Measurements from ENCODE around the gene LMAN2. TPM values are rescaled to one million over a fixed set of nuclear protein-coding genes. Genes with fewer than 3 reads are reported as not detected.
"Not testable (repeated sequence)": the region's sequence is repeated elsewhere in the genome, so short reads cannot be mapped to it uniquely, and the experiment has no call there.

Gene LMAN2
- polyA plus RNA-seq, 3 donors = 128 to 136 (median 131) TPM

DNA sequence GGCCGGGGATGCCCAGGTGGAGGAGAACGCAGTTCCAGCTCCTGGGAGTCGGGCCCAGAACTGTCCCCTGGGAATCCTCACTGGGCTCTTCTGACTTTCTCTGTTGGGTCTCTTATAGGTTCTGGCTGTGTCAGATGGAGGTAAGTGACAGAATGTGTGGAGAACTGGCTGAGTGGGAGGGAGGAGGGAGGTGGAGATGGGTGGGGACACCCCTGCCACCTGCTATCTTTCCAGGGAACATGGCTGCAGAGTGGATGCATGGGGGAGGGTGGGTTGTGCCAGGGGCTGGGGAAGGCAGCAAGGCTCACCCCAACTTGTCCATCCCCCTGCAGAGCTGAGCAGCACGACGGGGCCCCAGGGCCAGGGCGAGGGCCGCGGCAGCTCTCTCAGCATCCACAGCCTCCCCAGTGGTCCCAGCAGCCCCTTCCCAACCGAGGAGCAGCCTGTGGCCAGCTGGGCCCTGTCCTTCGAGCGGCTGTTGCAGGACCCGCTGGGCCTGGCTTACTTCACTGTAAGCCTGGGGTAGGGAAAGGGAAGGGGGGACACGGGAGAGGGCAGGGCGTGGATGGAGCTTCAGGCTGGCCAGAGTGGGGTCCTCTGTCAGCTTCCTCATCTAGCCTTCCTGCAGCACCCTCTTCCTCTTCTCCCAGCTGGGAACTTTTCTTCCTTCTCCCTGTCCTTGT is 14.5 kb upstream of the LMAN2 start:
- DNase-seq (ENCODE audit: low read depth in 3 of 3, low spot score in 2 of 3) = no peak

GRCh38 chr5:177364159-177364962 is 12.9 kb upstream of the LMAN2 start:
- DNase-seq (ENCODE audit: low read depth in 3 of 3, low spot score in 2 of 3) = no peak

- no peak for DNase-seq (ENCODE audit: low read depth in 3 of 3, low spot score in 2 of 3)
Measured at GRCh38 chr5:177363565-177363964, 12.1 kb upstream of the LMAN2 start.

DNA sequence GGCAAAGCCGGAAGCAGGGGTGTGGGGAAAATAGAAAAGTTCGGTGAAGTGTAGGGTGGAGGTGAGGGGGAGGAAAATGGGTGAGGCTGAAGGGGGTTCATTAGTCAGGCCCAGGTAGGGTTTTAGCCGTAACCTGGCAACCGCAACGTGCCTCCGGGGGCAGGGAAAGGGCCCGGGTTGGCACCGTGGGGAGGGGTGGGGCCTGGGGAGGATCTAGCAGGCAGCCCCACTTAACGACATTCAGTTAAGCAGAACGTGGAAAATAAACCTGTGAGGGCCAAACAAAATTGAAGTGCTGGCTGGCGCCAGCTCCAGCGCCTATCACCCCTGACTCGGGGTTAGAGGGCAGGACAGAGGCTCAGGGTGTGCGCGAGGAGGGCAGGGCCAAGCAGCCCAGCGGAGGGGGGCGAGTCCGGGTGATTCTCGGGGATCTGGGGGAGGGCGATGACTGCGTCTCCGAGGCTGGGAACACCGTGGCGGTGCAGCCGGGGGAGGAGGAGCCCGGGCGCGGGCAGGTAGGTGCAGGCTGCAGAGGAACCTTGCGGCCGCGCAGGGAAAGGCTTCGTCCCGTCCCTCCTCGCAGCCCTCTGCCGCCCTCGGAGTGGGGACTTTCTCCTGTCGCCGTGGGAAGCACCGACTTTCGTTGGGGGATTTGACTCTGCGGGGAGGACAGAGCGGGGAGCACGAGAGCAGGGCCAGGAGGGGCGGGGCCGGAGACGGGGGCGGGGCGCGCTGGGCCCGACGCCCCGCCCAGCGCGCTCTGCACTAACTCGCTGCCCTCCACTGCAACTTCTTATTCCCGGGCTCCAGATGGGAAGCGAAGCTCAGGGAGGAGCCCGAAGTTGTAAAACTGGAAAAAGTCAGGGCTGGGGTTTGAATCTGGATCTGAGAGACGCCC is 11.4 kb upstream of the LMAN2 start:
- peak in 2 of 3 donors; percentile 34 to 54 for DNase-seq (ENCODE audit: low read depth in 3 of 3, low spot score in 2 of 3)

- DNase-seq (ENCODE audit: low read depth in 3 of 3, low spot score in 2 of 3) = no peak
Measured at GRCh38 chr5:177362292-177362609, 10.8 kb upstream of the LMAN2 start.

DNA sequence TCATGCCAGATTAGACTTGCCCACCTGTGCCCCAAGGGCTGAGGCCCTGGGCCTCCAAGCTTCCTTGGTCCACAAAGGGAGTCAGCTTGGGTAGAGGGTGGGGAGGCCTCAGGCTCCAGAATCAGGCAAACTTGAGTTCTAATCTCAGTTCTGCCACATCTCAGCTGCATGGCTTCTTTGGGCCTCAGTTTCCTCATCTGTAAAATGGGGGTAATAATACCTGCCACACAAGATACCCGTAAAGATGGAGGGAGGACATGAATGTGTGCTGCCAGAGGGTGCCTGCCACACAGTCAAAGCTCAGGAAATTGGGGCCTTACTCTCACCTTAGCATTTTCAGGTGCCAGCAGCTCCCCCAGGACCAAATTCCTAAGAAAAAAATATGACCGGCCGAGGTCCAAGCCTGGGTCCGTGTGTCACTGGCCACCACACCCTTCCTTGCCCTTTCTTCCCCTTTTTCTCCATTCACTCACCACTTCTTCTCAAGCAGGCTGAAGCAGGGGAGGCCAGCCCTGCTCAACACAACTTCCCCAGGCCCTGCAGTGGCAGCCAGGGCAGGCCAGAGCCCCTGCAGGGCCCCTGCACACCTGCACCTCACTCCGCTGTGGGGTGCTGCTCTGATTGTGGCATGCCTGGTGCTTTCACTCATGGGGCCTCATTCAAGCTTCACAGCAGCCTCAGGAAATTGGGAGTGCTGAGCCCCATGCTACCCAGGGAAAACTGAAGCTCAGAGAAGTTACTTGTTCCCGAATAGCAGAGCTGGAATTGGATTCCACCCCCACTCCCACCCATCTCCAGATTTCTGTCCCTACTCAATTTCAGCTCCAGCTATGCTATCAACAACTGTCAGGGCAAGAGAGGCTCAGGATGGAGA is 10.2 kb upstream of the LMAN2 start:
- DNase-seq (ENCODE audit: low read depth in 3 of 3, low spot score in 2 of 3) = no peak

DNA sequence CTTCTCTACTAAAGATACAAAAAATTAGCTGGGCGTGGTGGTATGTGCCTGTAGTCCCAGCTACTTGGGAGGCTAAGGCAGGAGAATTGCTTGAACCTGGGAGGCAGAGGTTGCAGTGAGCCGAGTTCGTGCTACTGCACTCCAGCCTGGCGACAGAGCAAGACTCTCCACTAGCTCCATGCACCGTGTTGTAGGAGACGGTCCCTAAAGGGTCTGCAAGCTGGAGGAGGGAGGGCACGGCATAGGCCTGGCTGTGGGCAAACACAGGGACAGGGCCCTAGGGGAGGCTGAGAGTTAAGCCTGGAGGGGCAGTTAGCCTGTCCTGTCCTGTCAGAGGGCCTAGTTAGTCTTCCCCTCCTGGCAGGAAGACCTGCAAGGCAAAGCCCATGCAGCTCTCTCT is 9.3 kb upstream of the LMAN2 start:
- DNase-seq (ENCODE audit: low read depth in 3 of 3, low spot score in 2 of 3) = not testable (repeated sequence)

DNA sequence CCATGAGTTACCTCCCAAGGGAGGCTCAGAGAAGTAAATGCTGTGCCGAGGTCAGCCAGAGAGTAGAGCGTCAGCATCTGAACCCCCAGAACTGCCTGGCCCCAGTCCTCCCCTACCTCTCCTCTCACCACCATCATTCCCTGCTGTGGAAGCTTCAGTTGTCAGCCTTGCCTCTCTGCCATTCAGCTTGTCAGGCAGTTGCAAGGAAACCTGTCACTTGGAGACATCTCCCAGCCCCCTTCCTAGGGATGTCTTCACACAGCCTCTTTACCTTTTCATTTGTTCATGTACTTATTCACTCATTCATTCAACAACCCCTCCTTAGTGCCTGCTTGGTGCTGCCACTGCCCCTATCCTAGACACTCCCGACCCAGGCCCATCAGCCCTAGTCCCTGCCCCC is 8.4 kb upstream of the LMAN2 start:
- DNase-seq (ENCODE audit: low read depth in 3 of 3, low spot score in 2 of 3) = no peak

DNA sequence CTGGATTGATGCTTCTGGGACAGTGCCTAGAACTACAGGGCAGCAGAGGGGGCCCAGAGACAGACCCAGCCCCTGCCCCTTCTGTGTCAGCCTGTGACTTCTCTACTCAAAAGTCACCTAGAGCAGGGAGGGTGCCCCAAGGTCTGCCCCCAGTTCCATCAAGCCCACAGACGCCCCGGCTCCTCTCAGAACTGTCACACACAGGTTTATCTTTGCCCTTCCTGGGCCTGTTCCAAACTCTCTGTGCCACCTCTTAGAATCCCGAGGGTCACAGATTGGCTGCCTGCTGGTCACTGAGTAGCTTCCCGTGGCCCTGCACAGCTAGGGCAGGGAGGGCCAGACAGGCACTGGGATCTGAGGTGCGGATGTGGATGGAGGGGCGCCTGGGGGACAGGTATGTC is 8.0 kb upstream of the LMAN2 start:
- no peak for DNase-seq (ENCODE audit: low read depth in 3 of 3, low spot score in 2 of 3)

GRCh38 chr5:177358370-177358819 is 6.9 kb upstream of the LMAN2 start:
- no peak for DNase-seq (ENCODE audit: low read depth in 3 of 3, low spot score in 2 of 3)

GRCh38 chr5:177357459-177358351 is 6.2 kb upstream of the LMAN2 start, which contains the start of gene RGS14:
TSS of gene RGS14 (plus strand) at chr5:177357924. CDS start at chr5:177358025, 101 bp downstream.
- no peak for DNase-seq (ENCODE audit: low read depth in 3 of 3, low spot score in 2 of 3)

- no peak for DNase-seq (ENCODE audit: low read depth in 3 of 3, low spot score in 2 of 3)
Measured at GRCh38 chr5:177357146-177357458, 5.6 kb upstream of the LMAN2 start.

- DNase-seq (ENCODE audit: low read depth in 3 of 3, low spot score in 2 of 3) = no peak
Measured at GRCh38 chr5:177356746-177357145, 5.3 kb upstream of the LMAN2 start.

DNA sequence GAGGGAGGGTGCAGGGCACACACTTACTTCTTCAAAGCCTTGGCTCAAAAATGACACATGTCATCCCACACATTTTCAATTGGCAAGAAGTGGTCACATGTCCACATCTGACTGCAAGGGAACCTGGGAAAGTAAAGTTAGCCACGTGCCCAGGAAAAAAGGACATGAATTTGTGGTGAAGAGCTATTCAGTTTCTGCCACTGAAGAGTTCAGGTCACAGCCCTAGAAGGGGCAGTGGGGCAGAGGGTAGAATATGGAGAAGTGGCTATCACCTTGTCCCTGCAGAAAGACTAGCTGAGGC is 4.3 kb upstream of the LMAN2 start:
- no peak for DNase-seq (ENCODE audit: low read depth in 3 of 3, low spot score in 2 of 3)

- no peak for DNase-seq (ENCODE audit: low read depth in 3 of 3, low spot score in 2 of 3)
Measured at GRCh38 chr5:177355162-177355867, 3.8 kb upstream of the LMAN2 start.

GRCh38 chr5:177354711-177355110 is 3.2 kb upstream of the LMAN2 start:
- DNase-seq (ENCODE audit: low read depth in 3 of 3, low spot score in 2 of 3) = no peak

DNA sequence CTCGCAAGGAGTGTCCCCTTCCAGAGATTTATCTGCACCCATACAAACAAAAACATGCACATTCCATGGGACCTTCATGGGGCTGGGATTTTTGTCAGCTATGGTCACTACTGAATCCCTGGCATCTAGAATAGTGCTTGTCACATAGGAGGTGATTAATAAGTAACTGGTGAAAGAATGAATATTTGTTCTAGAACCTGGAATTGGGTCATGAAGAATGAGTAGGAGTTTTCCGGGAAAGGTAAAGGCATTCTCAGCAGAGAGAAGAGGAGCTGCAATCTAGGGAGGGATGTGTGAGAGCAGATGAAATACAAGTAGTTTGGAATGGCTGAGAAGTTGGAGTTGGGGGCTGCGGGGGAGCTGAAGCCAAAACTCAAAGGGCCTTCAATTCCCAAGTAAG is 2.8 kb upstream of the LMAN2 start:
- no peak for DNase-seq (ENCODE audit: low read depth in 3 of 3, low spot score in 2 of 3)

- DNase-seq (ENCODE audit: low read depth in 3 of 3, low spot score in 2 of 3) = no peak
Measured at GRCh38 chr5:177353093-177353492, 1.6 kb upstream of the LMAN2 start.

DNA sequence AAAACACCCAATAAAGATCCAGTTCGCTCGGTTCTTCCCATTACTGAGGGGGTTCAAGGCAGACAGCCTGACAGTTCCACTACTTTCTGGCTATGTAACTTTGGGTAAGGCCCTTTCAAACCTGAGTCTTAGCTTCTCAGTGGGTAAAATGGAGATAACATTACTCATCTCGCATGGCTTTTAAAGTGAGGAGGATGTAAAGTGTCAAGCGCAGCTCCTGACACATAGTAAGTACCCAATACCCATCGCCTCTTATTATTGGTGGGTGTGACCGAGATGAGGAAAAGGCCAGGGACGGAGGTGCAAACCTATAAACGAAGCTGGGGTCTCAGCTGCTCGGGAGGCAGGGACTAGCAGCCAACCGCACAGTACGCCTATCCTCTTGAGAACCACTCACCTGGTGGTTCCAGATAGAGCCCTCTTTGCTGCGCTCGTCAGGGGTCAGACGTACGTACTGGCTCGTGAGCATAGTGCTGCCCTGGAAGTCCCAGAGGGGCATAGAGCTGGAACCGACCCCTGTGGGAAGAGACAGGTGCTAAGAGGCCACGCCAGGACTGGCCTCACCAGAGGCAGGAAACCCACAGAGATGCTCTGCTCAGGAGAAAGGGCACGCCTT is 584 bp downstream of the LMAN2 start:
- DNase-seq (ENCODE audit: low read depth in 3 of 3, low spot score in 2 of 3) = no peak
